Tibial nerve (tissue), 4 donors: Measurements from ENCODE around the gene CKAP2. TPM values are rescaled to one million over a fixed set of nuclear protein-coding genes. Genes with fewer than 3 reads are reported as not detected.
"Not testable (repeated sequence)": the region's sequence is repeated elsewhere in the genome, so short reads cannot be mapped to it uniquely, and the experiment has no call there.

Experiments
- DNase-seq, 2 donors: peaks; one replicate each; pipeline ENCODE4 v3.0.0-alpha.2; 2019; ENCODE audit warnings: low spot score in 2 of 2
- H3K27ac ChIP-seq, 4 donors: fragments of 200-600 bp; sonication (generic) in 3 of 4; one replicate each; pipeline ENCODE4 v1.5.1; 2017 to 2019; ENCODE audit warnings: mild to moderate bottlenecking in 1 of 4
- H3K27me3 ChIP-seq, 2 donors: fragments of 200-600 bp; sonication (generic) in 1 of 2; one replicate each; pipeline versions ENCODE4 v1.5.1 to v1.6.0; 2017 to 2019
- H3K36me3 ChIP-seq, 3 donors: fragments of 200-600 bp; sonication (generic); one replicate each; pipeline ENCODE4 v1.5.1; 2018 to 2019
- H3K4me1 ChIP-seq, 4 donors: fragments of 200-600 bp; sonication (generic) in 3 of 4; one replicate each; pipeline ENCODE4 v1.5.1; 2017 to 2019
- H3K4me3 ChIP-seq, 4 donors: fragments of 200-600 bp; sonication (generic) in 3 of 4; one replicate each; pipeline ENCODE4 v1.5.1; 2017 to 2019; ENCODE audit warnings: mild to moderate bottlenecking in 1 of 4, moderate library complexity in 1 of 4
- H3K9me3 ChIP-seq, 4 donors: fragments of 200-600 bp; sonication (generic) in 3 of 4; one replicate each; pipeline ENCODE4 v1.5.1; 2017 to 2019
- CTCF ChIP-seq, 5 experiments: fragments of 200-600 bp in 3 of 5; fragments of 450-650 bp in 2 of 5; sonication (generic) in 3 of 5; IDR thresholded peaks; one replicate each; pipeline ENCODE4 v1.5.1; 2016 to 2019; ENCODE audit warnings: antibody characterized with exemption in 5 of 5, mild to moderate bottlenecking in 3 of 5, moderate library complexity in 2 of 5
- EP300 ChIP-seq, 2 donors: sonication (generic); formaldehyde crosslinking; IDR thresholded peaks; one replicate each; pipeline ENCODE4 v1.6.1; 2017; ENCODE audit warnings: antibody characterized with exemption in 2 of 2, mild to moderate bottlenecking in 1 of 2
- POLR2A ChIP-seq, 2 donors: fragments of 450-650 bp; IDR thresholded peaks; one replicate each; pipeline ENCODE4 v1.6.1; 2017; ENCODE audit warnings: antibody characterized with exemption in 2 of 2, mild to moderate bottlenecking in 2 of 2, moderate library complexity in 2 of 2
- WGBS, 2 donors: methylation state at CpG; one replicate each; pipeline ENCODE4 v1.1.5; 2018; 5-methylcytosine and 5-hydroxymethylcytosine counted together
- total RNA-seq, 4 donors: library from RNA; depleted of rRNA; stranded (reverse); fragments of >200 nt; gene quantifications; one replicate each; pipeline ENCODE4 v1.1.0, GENCODE V29; 2016

The CKAP2 gene, protein sequence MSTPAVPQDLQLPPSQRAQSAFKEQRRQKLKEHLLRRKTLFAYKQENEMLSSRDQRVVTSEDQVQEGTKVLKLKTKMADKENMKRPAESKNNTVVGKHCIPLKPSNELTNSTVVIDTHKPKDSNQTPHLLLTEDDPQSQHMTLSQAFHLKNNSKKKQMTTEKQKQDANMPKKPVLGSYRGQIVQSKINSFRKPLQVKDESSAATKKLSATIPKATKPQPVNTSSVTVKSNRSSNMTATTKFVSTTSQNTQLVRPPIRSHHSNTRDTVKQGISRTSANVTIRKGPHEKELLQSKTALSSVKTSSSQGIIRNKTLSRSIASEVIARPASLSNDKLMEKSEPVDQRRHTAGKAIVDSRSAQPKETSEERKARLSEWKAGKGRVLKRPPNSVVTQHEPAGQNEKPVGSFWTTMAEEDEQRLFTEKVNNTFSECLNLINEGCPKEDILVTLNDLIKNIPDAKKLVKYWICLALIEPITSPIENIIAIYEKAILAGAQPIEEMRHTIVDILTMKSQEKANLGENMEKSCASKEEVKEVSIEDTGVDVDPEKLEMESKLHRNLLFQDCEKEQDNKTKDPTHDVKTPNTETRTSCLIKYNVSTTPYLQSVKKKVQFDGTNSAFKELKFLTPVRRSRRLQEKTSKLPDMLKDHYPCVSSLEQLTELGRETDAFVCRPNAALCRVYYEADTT
- 10 to 100 TPM in 1 of 4 donors, 1 to 10 TPM in 3; 6.6 to 12.3 (median 7.4) TPM for total RNA-seq

- DNase-seq, result peak; percentile 88 to 89
- TF ChIP-seq POLR2A (IDR thresholded peaks at IDR 0.05) (peak; percentile 38 to 78), EP300 (IDR thresholded peaks at IDR 0.05) (peak in 1 of 2 donors; percentile 85), CTCF (IDR thresholded peaks at IDR 0.05) (peak in 1 of 5 experiments; percentile 14)
- Histone ChIP-seq H3K4me1 (peaks cover 0 to 23% (median 2%) of the 10 kb centered on the region in 4 donors), H3K27me3 (no peaks in the 10 kb centered on the region), H3K36me3 (peaks cover 0 to 20% (median 0%) of the 10 kb centered on the region in 3 donors), H3K4me3 (peak within 1 kb of the TSS; percentile 52 to 81 (median 65)), H3K27ac (peak within 1 kb of the TSS; percentile 71 to 90 (median 90)), H3K9me3 (no peaks in the 10 kb centered on the region)
- 0 to 1% methylated on average over 27 to 39 of the region's 56 CpGs for WGBS, 2 donors
Observed at GRCh38 chr13:52454820-52455676, at the start of gene CKAP2. TSS of gene CKAP2 (plus strand) at chr13:52455478. CDS start at chr13:52455557, 79 bp downstream.

GRCh38 chr13:52405767-52406494 lies 49.3 kb upstream of the CKAP2 start, which contains the start of gene THSD1:
TSS of gene THSD1 (minus strand) at chr13:52406172. CDS start at chr13:52402600, 3,572 bp downstream.
- DNase-seq, result peak; percentile 27 to 51
- peaks cover 0 to 24% (median 0%) of the 10 kb centered on the region in 3 donors for H3K36me3 ChIP-seq
- no peaks in the 10 kb centered on the region for H3K27me3 ChIP-seq
- H3K27ac ChIP-seq, result peak within 1 kb of the TSS in 2 of 4 donors; percentile 36 to 69
- WGBS, 2 donors, result 1 to 2% methylated on average over 36 to 43 of the region's 68 CpGs
- TF ChIP-seq POLR2A (IDR thresholded peaks at IDR 0.05) (no peak), CTCF (IDR thresholded peaks at IDR 0.05) (no peak), EP300 (IDR thresholded peaks at IDR 0.05) (peak in 1 of 2 donors; percentile 54)
- peak within 1 kb of the TSS; percentile 35 to 64 (median 48) for H3K4me3 ChIP-seq
- H3K4me1 ChIP-seq, result peaks cover 0 to 22% (median 10%) of the 10 kb centered on the region in 4 donors
- no peaks in the 10 kb centered on the region for H3K9me3 ChIP-seq

GRCh38 chr13:52406629-52407028 lies 48.6 kb upstream of the CKAP2 start:
- Histone ChIP-seq H3K27ac (peak overlapping the region in 1 of 4 donors; percentile 69), H3K36me3 (peaks cover 0 to 31% (median 0%) of the 10 kb centered on the region in 3 donors), H3K9me3 (no peaks in the 10 kb centered on the region), H3K4me3 (peak overlapping the region in 2 of 4 donors; percentile 40 to 64), H3K4me1 (peaks cover 0 to 22% (median 10%) of the 10 kb centered on the region in 4 donors), H3K27me3 (no peaks in the 10 kb centered on the region)
- no peak for DNase-seq
- no peak for TF ChIP-seq CTCF (IDR thresholded peaks at IDR 0.05)
- no peak for TF ChIP-seq EP300 (IDR thresholded peaks at IDR 0.05)
- no peak for TF ChIP-seq POLR2A (IDR thresholded peaks at IDR 0.05)
- 52 to 59% methylated on average over 4 of the region's 4 CpGs for WGBS, 2 donors

GRCh38 chr13:52407436-52407835 lies 47.8 kb upstream of the CKAP2 start:
- H3K9me3 ChIP-seq, H3K27me3 ChIP-seq, H3K4me3 ChIP-seq, H3K27ac ChIP-seq, DNase-seq: not testable (repeated sequence)
- Histone ChIP-seq H3K4me1 (peaks cover 0 to 22% (median 10%) of the 10 kb centered on the region in 4 donors), H3K36me3 (peaks cover 0 to 39% (median 0%) of the 10 kb centered on the region in 3 donors)
- WGBS, 2 donors, result 92 to 94% methylated on average over 12 of the region's 12 CpGs

DNA sequence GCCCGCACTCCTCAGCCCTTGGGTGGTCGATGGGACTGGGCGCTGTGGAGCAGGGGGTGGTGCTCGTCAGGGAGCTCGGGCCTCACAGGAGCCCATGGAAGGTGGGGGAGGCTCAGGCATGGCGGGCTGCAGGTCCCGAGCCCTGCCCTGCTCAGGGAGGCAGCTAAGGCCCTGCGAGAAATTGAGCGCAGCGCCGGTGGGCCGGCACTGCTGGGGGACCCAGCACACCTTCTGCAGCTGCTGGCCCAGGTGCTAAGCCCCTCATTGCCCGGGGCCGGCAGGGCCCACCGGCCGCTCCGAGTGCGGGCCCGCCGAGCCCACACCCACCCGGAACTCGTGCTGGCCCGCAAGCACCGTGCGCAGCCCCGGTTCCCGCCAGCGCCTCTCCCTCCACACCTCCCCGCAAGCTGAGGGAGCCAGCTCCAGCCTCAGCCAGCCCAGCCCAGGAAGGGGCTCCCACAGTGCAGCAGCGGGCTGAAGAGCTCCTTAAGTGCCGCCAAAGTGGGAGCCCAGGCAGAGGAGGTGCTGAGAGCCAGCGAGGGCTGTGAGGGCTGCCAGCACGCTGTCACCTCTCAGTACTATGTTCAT lies 47.1 kb upstream of the CKAP2 start:
- not testable (repeated sequence) for H3K9me3 ChIP-seq, H3K27ac ChIP-seq, H3K27me3 ChIP-seq, DNase-seq, H3K4me3 ChIP-seq
- peaks cover 0 to 22% (median 10%) of the 10 kb centered on the region in 4 donors for H3K4me1 ChIP-seq
- 96 to 99% methylated on average over 18 to 28 of the region's 33 CpGs for WGBS, 2 donors
- H3K36me3 ChIP-seq, result peaks cover 0 to 42% (median 0%) of the 10 kb centered on the region in 3 donors
